GM18505 (cell line): Measurements from ENCODE around the gene GIT2.

Source experiments
- ATAC-seq: cut with Tn5 transposase; IDR thresholded peaks from one replicate; pipeline ENCODE4 v1.9.1; 2021; ENCODE audit not compliant: unreplicated experiment
- POLR2A ChIP-seq: IDR thresholded peaks from 4 replicates; pipeline ENCODE4 v1.6.1; 2011; ENCODE audit warnings: borderline replicate concordance; ENCODE audit not compliant: insufficient read depth, insufficient read length; ENCODE audit errors: extremely low read depth

The GIT2 gene

GRCh38 chr12:109995686-109996482 lies at the start of gene GIT2:
TSS of gene GIT2 (minus strand) at chr12:109996368. CDS start at chr12:109996224, 144 bp downstream.
- ATAC-seq, result peak; percentile 59
- peak; percentile 87 for TF ChIP-seq POLR2A

GRCh38 chr12:110042264-110042663 lies 46.1 kb upstream of the GIT2 start:
- ATAC-seq, result no peak
- no peak for TF ChIP-seq POLR2A

- no peak for ATAC-seq
- no peak for TF ChIP-seq POLR2A
Observed at GRCh38 chr12:110039085-110039807, 43.1 kb upstream of the GIT2 start.

GRCh38 chr12:110038741-110039084 lies 42.5 kb upstream of the GIT2 start:
- ATAC-seq, result no peak
- no peak for TF ChIP-seq POLR2A

- peak; percentile 27 for TF ChIP-seq POLR2A
- no peak for ATAC-seq
Observed at GRCh38 chr12:110037315-110037714, 41.1 kb upstream of the GIT2 start.

- ATAC-seq, result no peak
- TF ChIP-seq POLR2A, result no peak
Observed at GRCh38 chr12:110035534-110036104, 39.5 kb upstream of the GIT2 start.

GRCh38 chr12:110033888-110034287 lies 37.7 kb upstream of the GIT2 start:
- ATAC-seq, result no peak
- TF ChIP-seq POLR2A, result no peak

GRCh38 chr12:110029290-110029815 lies 33.2 kb upstream of the GIT2 start:
- no peak for ATAC-seq
- no peak for TF ChIP-seq POLR2A

GRCh38 chr12:110028323-110028722 lies 32.2 kb upstream of the GIT2 start:
- no peak for TF ChIP-seq POLR2A
- ATAC-seq, result no peak

GRCh38 chr12:110024051-110024450 lies 27.9 kb upstream of the GIT2 start:
- no peak for TF ChIP-seq POLR2A
- ATAC-seq, result no peak

- no peak for TF ChIP-seq POLR2A
Observed at GRCh38 chr12:110023059-110023980, 27.2 kb upstream of the GIT2 start.

GRCh38 chr12:110020956-110021355 lies 24.8 kb upstream of the GIT2 start:
- ATAC-seq, result no peak
- no peak for TF ChIP-seq POLR2A

More at GRCh38 chr12:110023059-110023980, 27.2 kb upstream of the GIT2 start:
- ATAC-seq, result no peak
